ENCODE data around the gene WSCD2. TPM values are rescaled to one million over a fixed set of nuclear protein-coding genes. Genes with fewer than 3 reads are reported as not detected.

The WSCD2 gene
- total and polyA plus RNA-seq, 2 of the 4 experiments (the other 2 are of a cell fraction): not detected

GRCh38 chr12:108266131-108266530 is 137.0 kb downstream of the WSCD2 start:
- intact Hi-C loops (cut with micrococcal nuclease): no loop called here
- no peaks in the 10 kb centered on the region for H3K79me1 ChIP-seq (ENCODE audit: low read depth in 1 of 2, low read length in 2 of 2)
- H2BK5ac ChIP-seq (ENCODE audit: low read depth, low read length, poor library complexity, severe bottlenecking): no peak overlapping the region
- TF ChIP-seq SMC3 (IDR thresholded peaks at IDR 0.05; ENCODE audit: low read depth, low read length): no peak
- no peak overlapping the region for H3K9ac ChIP-seq (ENCODE audit: low read depth, low read length)
- DNase-seq (no peak), ATAC-seq (ENCODE audit: low read depth) (no peak)
- no peaks in the 10 kb centered on the region; the same call in 1 of the 2 replicates for H3K9me3 ChIP-seq (ENCODE audit: control insufficient read depth, insufficient read depth, low read length)
- in situ Hi-C loops (cut with MboI; ENCODE audit: low sequenced_read_pairs): no loop called here
- H2AK9ac ChIP-seq (replicated peaks; ENCODE audit: low read depth, low read length, poor library complexity): no peak overlapping the region
- H3K14ac ChIP-seq (replicated peaks; ENCODE audit: low read depth, low read length): no peak overlapping the region
- no peaks in the 10 kb centered on the region for H3K27me3 ChIP-seq (ENCODE audit: control insufficient read depth, insufficient read depth, low read length)
- H2AK5ac ChIP-seq (ENCODE audit: low read depth, low read length): no peak overlapping the region
- H4K91ac ChIP-seq (ENCODE audit: insufficient read depth, low read depth, low read length): no peak overlapping the region
- H3K4me2 ChIP-seq (ENCODE audit: low read depth, low read length): no peak overlapping the region
- H2BK20ac ChIP-seq (ENCODE audit: low read depth, low read length): no peak overlapping the region
- H3K27ac ChIP-seq (ENCODE audit: insufficient read depth, low read length): no peak overlapping the region
- ChIA-PET POLR2A (ENCODE audit: unreplicated experiment) (no interaction called here), CTCF (no interaction called here)
- no peak overlapping the region for H2BK120ac ChIP-seq (ENCODE audit: low read depth, low read length)
- no peaks in the 10 kb centered on the region for H3K9me1 ChIP-seq (ENCODE audit: insufficient read depth, low read length)
- no peak overlapping the region for H3K56ac ChIP-seq (ENCODE audit: extremely low read depth, insufficient read depth, low read length)
- H3K4me1 ChIP-seq (ENCODE audit: control insufficient read depth, insufficient read depth, low read length): no peaks in the 10 kb centered on the region
- no peak overlapping the region for H3K18ac ChIP-seq (ENCODE audit: low read depth, low read length)
- dilution Hi-C loops (cut with HindIII; ENCODE audit: low sequenced_read_pairs, unreplicated experiment): no loop called here
- no peak overlapping the region for H2AFZ ChIP-seq (replicated peaks; ENCODE audit: low read length, poor library complexity)
- BruUV-seq (replicated peaks): no TSS peak
- no peak overlapping the region for H3K4me3 ChIP-seq (ENCODE audit: insufficient read depth, low read depth, low read length)
- H3K23ac ChIP-seq (ENCODE audit: low read depth, low read length): no peak overlapping the region
- no peaks in the 10 kb centered on the region for H3K36me3 ChIP-seq (ENCODE audit: control insufficient read depth, insufficient read depth, low read length)
- H4K5ac ChIP-seq (ENCODE audit: low read depth, low read length): no peak overlapping the region
- H3K4ac ChIP-seq (ENCODE audit: low read depth, low read length): no peak overlapping the region
- no peak overlapping the region for H4K8ac ChIP-seq (ENCODE audit: low read depth in 2 of 2, low read length in 2 of 2)
- no peak overlapping the region for H2BK15ac ChIP-seq (ENCODE audit: low read depth, low read length)
- WGBS, 2 experiments (ENCODE audit: extremely low coverage in 2 of 2, insufficient read length in 1 of 2): no CpG with 5 or more reads among the region's 1 CpG
- H4K20me1 ChIP-seq (ENCODE audit: insufficient read depth, low read length): no peaks in the 10 kb centered on the region

Measured in IMR-90 (cell line).